ENCODE measurements around the gene CFAP161.
A peak's percentile ranks its signal among the peaks of the same experiment; 100 is the strongest.
"Not testable (repeated sequence)": the region's sequence is repeated elsewhere in the genome, so short reads cannot be mapped to it uniquely, and the experiment has no call there.

CFAP161 gene

DNA sequence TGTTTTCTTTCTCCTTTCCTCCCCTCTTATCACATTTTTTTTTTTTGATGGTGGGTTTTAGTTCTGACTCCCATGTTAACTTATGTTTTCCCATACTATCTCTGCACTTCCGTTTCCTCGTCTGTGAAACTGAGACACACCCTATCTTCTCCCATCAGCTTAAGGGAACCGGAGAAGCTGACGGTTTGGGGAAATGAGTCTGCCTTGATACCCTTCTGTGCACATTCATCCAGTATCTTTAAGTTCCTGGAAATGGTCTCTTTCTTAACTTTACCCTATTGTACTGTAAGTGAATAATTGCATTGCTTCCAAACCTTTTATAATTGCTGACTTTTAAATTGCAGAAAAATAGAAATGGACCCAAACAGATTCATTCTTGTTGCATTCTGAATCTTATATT, 26.2 kb upstream of the CFAP161 start:
- no peak for DNase-seq (ENCODE audit: low read depth)

GRCh38 chr15:81108427-81108826, 25.6 kb upstream of the CFAP161 start:
- peak; percentile 4 for DNase-seq (ENCODE audit: low read depth)

DNA sequence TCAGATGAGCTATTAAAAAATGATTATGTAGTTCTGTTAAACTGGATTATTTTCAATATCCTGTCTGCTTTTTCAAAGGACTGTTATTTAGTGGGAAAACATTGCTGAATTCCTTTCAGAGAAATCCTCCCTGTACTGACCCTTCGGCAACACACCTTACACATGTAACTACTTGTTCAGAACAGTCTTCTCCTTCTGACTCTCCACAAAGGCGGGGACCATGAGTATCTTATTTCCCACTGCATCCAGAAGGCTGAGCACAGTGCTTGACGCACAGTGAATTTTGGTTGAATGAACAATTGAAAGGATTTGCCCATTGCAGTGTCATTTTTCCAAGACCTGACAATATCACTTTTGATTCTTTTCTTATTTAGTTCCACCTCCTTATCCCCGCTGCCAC, 23.1 kb upstream of the CFAP161 start:
- no peak for DNase-seq (ENCODE audit: low read depth)

DNA sequence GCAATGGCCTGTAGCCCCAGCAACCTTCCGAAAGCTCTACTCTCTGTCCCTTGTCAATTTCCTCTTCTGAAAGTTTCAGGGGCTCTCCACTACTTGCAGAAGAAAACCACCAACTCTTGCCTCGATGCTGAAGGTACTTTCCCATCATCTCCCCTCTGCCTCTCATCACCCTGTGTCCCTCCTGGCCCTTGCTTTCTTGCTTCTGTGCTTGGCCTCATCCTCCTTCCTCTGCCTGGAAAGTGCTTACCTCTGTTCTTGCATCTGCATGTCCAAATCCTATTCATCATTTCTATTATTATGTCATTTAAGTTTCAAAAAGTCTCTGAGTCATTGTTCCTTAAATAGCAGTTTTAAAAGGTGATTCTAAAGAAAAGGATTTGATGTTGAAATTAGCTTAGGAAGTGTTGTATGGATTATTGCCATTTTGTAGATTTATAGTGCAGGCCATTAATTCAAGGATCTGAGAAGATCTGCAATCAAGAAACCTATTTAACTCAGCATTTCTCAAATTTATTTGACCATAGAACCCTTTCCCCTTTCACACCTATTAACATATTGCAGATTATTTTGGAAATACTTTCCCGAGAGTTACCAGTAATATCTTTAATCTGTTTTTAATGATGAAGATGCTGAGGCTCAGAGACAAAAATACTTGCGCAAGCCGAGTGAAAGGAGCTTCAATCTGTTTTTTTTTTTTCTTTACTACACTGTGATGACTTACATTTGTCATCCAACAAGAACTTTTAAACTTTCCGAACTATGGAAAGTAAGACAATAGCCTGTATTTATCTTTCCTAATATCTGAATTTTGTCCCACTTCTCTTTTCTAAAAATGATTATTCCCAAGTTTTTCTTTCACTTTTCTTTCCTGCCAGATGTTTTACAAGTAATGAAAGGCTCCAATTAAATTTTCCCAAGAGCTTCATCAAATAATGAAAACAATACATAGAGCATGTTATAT, 22.3 kb upstream of the CFAP161 start:
- DNase-seq (ENCODE audit: low read depth) = no peak

- DNase-seq (ENCODE audit: low read depth) = no peak
Measured at GRCh38 chr15:81113204-81113657, 20.8 kb upstream of the CFAP161 start.

DNA sequence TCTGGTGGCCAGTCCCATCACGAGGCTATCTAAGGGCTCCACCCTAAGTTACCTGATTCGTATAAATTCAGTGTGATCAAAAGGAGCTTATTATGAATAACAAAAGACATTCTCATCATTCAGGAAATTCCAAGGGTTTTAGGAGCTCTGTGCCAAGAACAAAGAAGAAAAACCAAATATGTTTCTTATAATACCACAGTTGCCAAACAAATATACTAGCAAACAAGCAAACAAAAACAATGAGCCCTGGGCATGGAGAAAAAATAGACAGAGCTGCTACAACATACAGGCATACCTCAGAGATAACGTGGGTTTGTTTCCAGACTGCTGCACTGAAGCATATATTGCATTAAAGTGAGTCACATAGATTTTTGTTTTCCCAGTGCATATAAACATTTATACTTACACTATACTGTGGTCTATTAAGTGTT, 20.2 kb upstream of the CFAP161 start:
- no peak for DNase-seq (ENCODE audit: low read depth)

GRCh38 chr15:81115054-81115939, 18.8 kb upstream of the CFAP161 start:
- DNase-seq (ENCODE audit: low read depth) = no peak

GRCh38 chr15:81117136-81117535, 16.9 kb upstream of the CFAP161 start:
- DNase-seq (ENCODE audit: low read depth) = no peak

DNA sequence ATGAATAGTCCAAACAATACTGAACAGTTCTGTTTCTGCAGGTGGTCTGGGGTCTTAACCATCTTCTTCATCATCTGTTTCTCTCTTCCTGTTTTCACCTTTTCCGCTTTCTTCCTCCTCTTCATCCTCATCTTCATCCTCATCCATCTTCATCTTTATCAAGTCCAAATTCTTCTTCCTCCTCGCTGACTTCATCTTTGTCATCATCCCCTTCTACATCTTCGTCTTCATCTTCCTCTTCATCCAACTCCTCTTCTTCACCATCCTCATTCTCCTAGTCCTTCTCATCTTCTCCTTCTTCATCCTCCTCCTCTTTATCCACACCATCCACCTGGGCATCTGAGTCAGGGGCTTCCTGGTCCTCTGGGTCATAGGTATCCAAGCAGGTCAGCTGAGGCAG, 16.5 kb upstream of the CFAP161 start:
- no peak for DNase-seq (ENCODE audit: low read depth)

DNA sequence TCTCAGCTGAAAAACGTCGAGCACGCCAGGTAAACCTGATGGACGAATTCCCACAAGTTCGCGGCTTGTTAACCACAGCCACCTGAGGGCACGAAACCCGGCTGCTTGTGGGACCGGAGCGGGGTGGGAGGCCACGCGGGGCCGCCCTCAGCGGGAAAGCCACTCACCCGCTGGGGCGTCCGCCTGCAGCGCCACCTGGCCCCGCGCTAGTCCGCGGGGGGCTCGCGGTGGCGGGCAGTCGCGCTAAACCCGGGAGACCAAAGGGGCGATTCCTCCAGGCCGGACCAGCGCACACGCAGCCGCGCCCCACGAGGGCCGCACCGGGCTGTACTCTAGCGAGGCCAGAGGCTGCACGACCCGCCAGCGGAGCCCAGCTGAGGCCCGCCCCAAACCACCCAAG, 15.7 kb upstream of the CFAP161 start:
- no peak for DNase-seq (ENCODE audit: low read depth)

GRCh38 chr15:81120069-81120468, 14.0 kb upstream of the CFAP161 start:
- no peak for DNase-seq (ENCODE audit: low read depth)

DNA sequence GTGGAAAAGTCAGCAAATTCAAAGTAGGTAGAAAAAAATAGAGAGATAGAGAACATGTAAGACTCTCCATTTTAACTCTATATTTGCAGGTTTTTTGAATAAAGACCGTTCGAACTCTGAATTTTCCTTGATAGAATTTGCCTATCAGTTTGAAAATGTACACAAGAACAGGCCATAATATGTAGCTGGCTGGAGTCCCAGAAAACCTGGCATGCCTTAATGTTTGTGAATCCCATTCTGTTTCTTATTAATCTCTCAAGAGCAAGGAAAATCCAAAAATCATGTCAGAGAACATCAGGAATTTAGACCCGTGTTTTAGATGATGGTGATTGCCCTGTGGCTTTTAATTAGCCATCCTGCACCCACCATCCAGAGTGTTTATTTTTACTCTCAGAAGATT, 7.2 kb upstream of the CFAP161 start:
- DNase-seq (ENCODE audit: low read depth) = no peak

- not testable (repeated sequence) for DNase-seq (ENCODE audit: low read depth)
Measured at GRCh38 chr15:81141478-81141877, 7.4 kb downstream of the CFAP161 start.

DNA sequence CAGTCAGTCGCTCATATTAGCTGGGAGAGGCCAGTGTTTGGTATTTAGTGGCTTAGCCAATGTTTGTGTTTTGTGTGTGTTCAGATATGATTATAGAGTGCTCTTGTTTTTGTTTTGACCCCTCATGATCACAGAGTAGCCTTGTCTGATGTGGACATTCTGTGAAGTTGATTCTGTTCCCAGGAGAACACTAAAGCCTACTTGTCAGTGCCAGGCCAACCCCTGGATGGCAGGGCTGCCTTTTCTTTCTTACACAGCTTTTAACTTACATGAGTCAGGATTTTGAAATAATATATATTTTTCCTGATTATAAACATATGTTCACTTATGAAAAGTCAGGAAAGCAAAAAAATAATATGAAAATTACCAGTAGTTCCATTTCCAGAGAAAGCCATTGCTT, 11.9 kb downstream of the CFAP161 start:
- DNase-seq (ENCODE audit: low read depth) = no peak

- DNase-seq (ENCODE audit: low read depth) = no peak
Measured at GRCh38 chr15:81146466-81146865, 12.4 kb downstream of the CFAP161 start.

GRCh38 chr15:81151389-81151788, 17.3 kb downstream of the CFAP161 start:
- no peak for DNase-seq (ENCODE audit: low read depth)

DNA sequence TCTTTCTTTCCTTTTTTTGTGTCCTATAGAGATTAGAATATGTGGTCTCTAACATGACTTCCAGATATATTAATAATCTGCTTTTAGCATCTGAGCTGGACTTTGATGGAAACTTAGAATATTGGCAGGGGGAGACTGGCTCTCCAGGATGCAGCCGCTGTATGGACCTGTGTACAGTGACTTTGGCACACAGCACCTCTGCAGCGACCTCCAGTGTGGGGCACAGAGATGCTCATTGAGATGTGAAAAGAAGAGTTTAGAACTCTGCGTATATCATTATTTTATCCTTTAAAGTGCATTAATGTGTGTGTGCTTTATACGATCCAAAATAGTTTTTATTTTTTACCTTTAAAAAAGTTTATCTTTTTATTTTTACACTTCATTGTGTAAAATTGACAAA, 18.3 kb downstream of the CFAP161 start:
- no peak for DNase-seq (ENCODE audit: low read depth)

- no peak for DNase-seq (ENCODE audit: low read depth)
Measured at GRCh38 chr15:81152799-81153198, 18.7 kb downstream of the CFAP161 start.

DNA sequence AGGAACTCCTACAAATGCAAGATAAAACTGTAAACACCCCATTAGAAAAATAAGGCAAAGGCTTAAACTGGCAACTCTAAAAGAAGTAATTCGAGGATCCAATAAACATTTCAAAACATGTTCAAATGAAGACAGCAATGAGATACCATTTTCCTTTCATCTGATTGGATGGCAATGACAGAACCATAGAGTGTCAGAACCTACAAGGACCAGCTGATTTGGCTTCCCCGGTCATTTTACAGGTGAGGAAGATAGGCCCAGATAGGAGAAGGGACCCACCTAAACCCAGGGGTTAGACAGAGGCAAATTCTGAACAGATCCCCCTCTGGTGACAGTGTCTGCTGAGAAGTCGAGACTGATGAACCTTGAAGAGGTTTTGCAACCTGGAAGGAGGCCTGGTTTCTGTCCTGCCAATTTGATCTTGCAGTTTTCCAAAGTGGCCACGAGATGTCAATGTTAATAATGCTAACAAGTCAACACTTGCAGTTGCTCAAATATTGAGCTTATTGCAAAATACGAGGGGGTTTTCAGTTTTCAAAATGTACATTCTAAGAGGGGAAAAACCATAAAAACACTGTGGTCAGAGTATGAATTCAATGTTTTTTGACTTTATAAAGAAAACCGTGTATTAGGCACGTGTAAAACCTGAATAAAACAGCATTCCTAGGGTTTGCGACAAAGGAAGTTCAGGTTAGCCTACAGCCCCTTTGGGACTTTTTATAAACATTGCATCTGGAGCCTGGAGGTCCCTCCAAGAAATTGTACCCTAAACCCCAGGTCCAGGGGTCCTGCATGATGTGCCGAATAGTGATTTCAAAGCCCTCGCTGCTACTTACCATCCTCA, 21.5 kb downstream of the CFAP161 start:
- no peak for DNase-seq (ENCODE audit: low read depth)

DNA sequence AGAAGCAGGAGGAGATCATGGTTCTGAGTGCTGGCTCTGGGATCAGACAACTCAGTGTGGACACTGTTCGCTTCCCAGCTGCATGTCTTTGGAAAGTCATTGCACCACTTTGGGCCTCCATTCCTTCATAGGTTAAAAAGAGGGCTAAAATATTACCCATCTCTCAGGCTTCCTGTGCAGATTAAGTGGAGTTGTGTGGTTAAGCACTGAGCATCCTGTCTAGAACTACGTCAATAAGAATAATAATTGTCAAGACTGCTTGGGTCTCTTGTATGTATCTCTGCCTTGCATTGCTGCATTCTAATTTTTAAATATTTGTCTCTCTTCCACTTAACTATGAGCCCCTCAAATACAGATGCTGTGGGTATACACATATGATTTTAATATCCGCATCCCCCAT, 22.3 kb downstream of the CFAP161 start:
- DNase-seq (ENCODE audit: low read depth) = no peak

GRCh38 chr15:81157195-81157938, 23.3 kb downstream of the CFAP161 start:
- no peak for DNase-seq (ENCODE audit: low read depth)
